PC-9 (cell line): ENCODE data around the gene RGS7.

Experiments
- EZH2 ChIP-seq: fragments of 200-600 bp; sonication (generic); IDR thresholded peaks from 2 replicates; pipeline ENCODE4 v1.8.0; 2017; ENCODE audit warnings: antibody characterized with exemption, low read depth
- TF ChIP-seq, protein P1 (sequence below): fragments of 200-600 bp; sonication (generic); conservative IDR thresholded peaks from 2 replicates; pipeline ENCODE4 v1.6.1; 2017; ENCODE audit warnings: mixed run types, antibody characterized with exemption, mild to moderate bottlenecking, moderate library complexity

GRCh38 chr1:241090798-241091197 is 266.2 kb downstream of the RGS7 start:
- TF ChIP-seq EZH2, result no peak
- TF ChIP-seq, protein P1, sequence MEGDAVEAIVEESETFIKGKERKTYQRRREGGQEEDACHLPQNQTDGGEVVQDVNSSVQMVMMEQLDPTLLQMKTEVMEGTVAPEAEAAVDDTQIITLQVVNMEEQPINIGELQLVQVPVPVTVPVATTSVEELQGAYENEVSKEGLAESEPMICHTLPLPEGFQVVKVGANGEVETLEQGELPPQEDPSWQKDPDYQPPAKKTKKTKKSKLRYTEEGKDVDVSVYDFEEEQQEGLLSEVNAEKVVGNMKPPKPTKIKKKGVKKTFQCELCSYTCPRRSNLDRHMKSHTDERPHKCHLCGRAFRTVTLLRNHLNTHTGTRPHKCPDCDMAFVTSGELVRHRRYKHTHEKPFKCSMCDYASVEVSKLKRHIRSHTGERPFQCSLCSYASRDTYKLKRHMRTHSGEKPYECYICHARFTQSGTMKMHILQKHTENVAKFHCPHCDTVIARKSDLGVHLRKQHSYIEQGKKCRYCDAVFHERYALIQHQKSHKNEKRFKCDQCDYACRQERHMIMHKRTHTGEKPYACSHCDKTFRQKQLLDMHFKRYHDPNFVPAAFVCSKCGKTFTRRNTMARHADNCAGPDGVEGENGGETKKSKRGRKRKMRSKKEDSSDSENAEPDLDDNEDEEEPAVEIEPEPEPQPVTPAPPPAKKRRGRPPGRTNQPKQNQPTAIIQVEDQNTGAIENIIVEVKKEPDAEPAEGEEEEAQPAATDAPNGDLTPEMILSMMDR, result no peak
